Measurements from ENCODE around the gene PSMA3. TPM values are rescaled to one million over a fixed set of nuclear protein-coding genes. Genes with fewer than 3 reads are reported as not detected.

Gene PSMA3
- total and polyA plus RNA-seq, 10 of the 15 experiments (the other 5 are each of a cell fraction or from before 2014, with no cell fraction given) = 142 to 936 (median 400) TPM

GRCh38 chr14:58298477-58299400 is 54.1 kb downstream of the PSMA3 start, which contains the start of gene ARID4A (continued):
- TF ChIP-seq CTCF (IDR thresholded peaks at IDR 0.05 in 2 of 3, conservative IDR thresholded peaks at IDR 0.05 in 1 of 3; ENCODE audit: control insufficient read depth in 2 of 3, extremely low read depth in 1 of 3, insufficient read depth in 1 of 3, low read depth in 3 of 3, low read length in 3 of 3) (no peak), POLR2AphosphoS2 (IDR thresholded peaks at IDR 0.05; ENCODE audit: low read depth, low read length) (no peak), CBFB (IDR thresholded peaks at IDR 0.05; ENCODE audit: low read depth) (no peak), ZBTB40 (IDR thresholded peaks at IDR 0.05; ENCODE audit: borderline replicate concordance) (no peak), SPI1 (IDR thresholded peaks at IDR 0.05; ENCODE audit: borderline replicate concordance, insufficient read depth, low read depth, low read length) (peak; percentile 34; the same call in 1 of the 2 replicates), RELB (IDR thresholded peaks at IDR 0.05; ENCODE audit: low read depth) (0 out of 2 replicates have a peak, but pooled peaks have one; percentile 27), ATF3 (IDR thresholded peaks at IDR 0.05; ENCODE audit: borderline replicate concordance, extremely low read depth, low read depth, low read length) (no peak), CBX5 (IDR thresholded peaks at IDR 0.05; ENCODE audit: low read depth) (no peak), NFYA (IDR thresholded peaks at IDR 0.05; ENCODE audit: borderline replicate concordance, low read depth, low read length) (no peak), CEBPZ (IDR thresholded peaks at IDR 0.05; ENCODE audit: low read depth, low read length) (no peak), ZSCAN29 (IDR thresholded peaks at IDR 0.05) (no peak), E2F4 (IDR thresholded peaks at IDR 0.05; ENCODE audit: low read depth, low read length) (no peak), YY1 (IDR thresholded peaks at IDR 0.05; ENCODE audit: low read depth, low read length) (peak; percentile 82)
